Activated T-cell treated with anti-CD3 and anti-CD28 coated beads, Interleukin-2, amount 50 U/mL, for 24 hours (primary cell): ENCODE results near the gene STXBP5L.
"Not testable (repeated sequence)": the region's sequence is repeated elsewhere in the genome, so short reads cannot be mapped to it uniquely, and the experiment has no call there.

ENCODE experiments used
- DNase-seq: peaks from one replicate; pipeline ENCODE4 v3.0.0-alpha.2; 2020
- H3K27ac Mint-ChIP-seq: 2 replicates; pipeline ENCODE4 v1.8.0; 2020; ENCODE audit warnings: mild to moderate bottlenecking, mixed read lengths
- H3K27me3 Mint-ChIP-seq: 2 replicates; pipeline ENCODE4 v1.8.0; 2020; ENCODE audit warnings: mixed read lengths
- H3K36me3 Mint-ChIP-seq: 2 replicates; pipeline ENCODE4 v1.8.0; 2020; ENCODE audit warnings: low read depth, mixed read lengths
- H3K4me1 Mint-ChIP-seq: 2 replicates; pipeline ENCODE4 v1.8.0; 2020; ENCODE audit warnings: low read depth, mixed read lengths
- H3K4me3 Mint-ChIP-seq: 2 replicates; pipeline ENCODE4 v1.8.0; 2020; ENCODE audit warnings: mild to moderate bottlenecking, moderate library complexity, mixed read lengths
- H3K9me3 Mint-ChIP-seq: 2 replicates; pipeline ENCODE4 v1.8.0; 2020; ENCODE audit warnings: mixed read lengths

The STXBP5L gene

DNA sequence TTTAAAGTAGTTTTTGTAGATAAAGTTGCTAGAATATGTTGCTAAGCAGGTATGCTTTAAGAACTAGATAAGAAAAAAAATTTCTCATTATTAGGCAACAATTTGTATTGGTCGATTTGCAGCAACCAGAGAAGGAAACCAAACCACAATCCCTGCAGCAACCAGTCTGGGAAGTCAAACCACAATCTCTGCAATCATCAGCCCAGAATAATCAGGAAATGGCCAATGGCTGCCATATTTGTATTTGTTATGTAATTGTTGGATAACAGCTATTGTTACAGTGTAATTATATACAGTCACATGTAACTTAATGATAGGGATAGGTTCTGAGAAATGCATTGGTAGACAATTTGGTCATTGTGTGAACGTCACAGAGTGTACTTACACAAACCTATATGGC lies 23.6 kb downstream of the STXBP5L start:
- H3K4me3 Mint-ChIP-seq, result no peak overlapping the region
- H3K4me1 Mint-ChIP-seq, result no peaks in the 10 kb centered on the region
- no peak for DNase-seq
- peaks cover 14% of the 10 kb centered on the region for H3K9me3 Mint-ChIP-seq
- H3K27ac Mint-ChIP-seq, result no peak overlapping the region
- no peaks in the 10 kb centered on the region for H3K36me3 Mint-ChIP-seq
- H3K27me3 Mint-ChIP-seq, result no peaks in the 10 kb centered on the region

- DNase-seq, result no peak
- H3K36me3 Mint-ChIP-seq, result no peaks in the 10 kb centered on the region
- no peaks in the 10 kb centered on the region for H3K9me3 Mint-ChIP-seq
- no peak overlapping the region for H3K27ac Mint-ChIP-seq
- H3K27me3 Mint-ChIP-seq, result no peaks in the 10 kb centered on the region
- H3K4me1 Mint-ChIP-seq, result no peaks in the 10 kb centered on the region
- no peak overlapping the region for H3K4me3 Mint-ChIP-seq
Observed at GRCh38 chr3:120956143-120956542, 48.1 kb downstream of the STXBP5L start.

- no peaks in the 10 kb centered on the region for H3K4me1 Mint-ChIP-seq
- peaks cover 11% of the 10 kb centered on the region for H3K9me3 Mint-ChIP-seq
- no peak for DNase-seq
- no peaks in the 10 kb centered on the region for H3K36me3 Mint-ChIP-seq
- no peak overlapping the region for H3K4me3 Mint-ChIP-seq
- H3K27me3 Mint-ChIP-seq, result no peaks in the 10 kb centered on the region
- H3K27ac Mint-ChIP-seq, result no peak overlapping the region
Observed at GRCh38 chr3:120982608-120983320, 74.8 kb downstream of the STXBP5L start.

GRCh38 chr3:120983321-120983665 lies 75.3 kb downstream of the STXBP5L start:
- DNase-seq, result no peak
- Mint-ChIP-seq H3K4me3 (no peak overlapping the region), H3K27me3 (no peaks in the 10 kb centered on the region), H3K4me1 (no peaks in the 10 kb centered on the region), H3K9me3 (peaks cover 11% of the 10 kb centered on the region), H3K27ac (no peak overlapping the region), H3K36me3 (no peaks in the 10 kb centered on the region)

GRCh38 chr3:120983841-120984240 lies 75.8 kb downstream of the STXBP5L start:
- no peak overlapping the region for H3K4me3 Mint-ChIP-seq
- H3K36me3 Mint-ChIP-seq, result no peaks in the 10 kb centered on the region
- DNase-seq, result no peak
- peaks cover 11% of the 10 kb centered on the region for H3K9me3 Mint-ChIP-seq
- no peak overlapping the region for H3K27ac Mint-ChIP-seq
- H3K4me1 Mint-ChIP-seq, result no peaks in the 10 kb centered on the region
- H3K27me3 Mint-ChIP-seq, result no peaks in the 10 kb centered on the region

DNA sequence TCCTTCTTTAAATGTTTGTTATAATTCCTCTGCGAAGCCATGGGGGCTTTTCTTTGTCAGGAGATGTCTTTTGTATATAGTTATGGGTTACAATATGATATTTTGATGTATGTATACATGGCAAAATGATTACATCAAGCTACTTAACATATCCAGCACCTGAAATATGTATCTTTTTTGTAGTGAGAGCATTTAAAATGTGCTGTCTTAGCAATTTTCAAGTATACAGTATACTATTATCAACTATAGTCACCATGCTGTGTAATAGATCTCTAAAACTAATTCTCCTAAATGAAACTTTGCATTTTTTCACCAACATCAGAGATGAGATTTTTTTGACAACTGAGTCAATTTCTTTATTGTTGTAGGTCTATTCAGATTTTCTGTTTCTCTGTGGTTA lies 77.2 kb downstream of the STXBP5L start:
- no peak overlapping the region for H3K27ac Mint-ChIP-seq
- no peak for DNase-seq
- H3K4me3 Mint-ChIP-seq, result no peak overlapping the region

DNA sequence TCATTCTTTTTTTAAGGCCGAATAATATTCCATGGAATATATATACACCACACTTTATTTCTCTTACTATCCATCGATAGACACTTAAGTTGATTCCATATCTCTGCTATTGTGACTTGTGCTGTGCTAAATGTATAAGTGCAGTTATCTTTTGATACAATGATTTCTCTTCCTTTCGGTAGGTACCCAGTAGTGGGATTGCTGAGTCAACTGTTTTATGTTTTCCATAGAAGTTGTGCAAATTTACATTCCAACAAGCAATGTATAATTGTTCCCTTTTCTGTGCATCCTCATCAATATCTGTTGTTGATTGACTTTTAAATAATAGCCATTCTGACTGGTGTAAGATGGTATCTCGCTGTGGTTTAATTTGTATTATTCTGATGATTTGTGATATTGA lies 81.0 kb downstream of the STXBP5L start:
- no peaks in the 10 kb centered on the region for H3K27me3 Mint-ChIP-seq
- H3K4me1 Mint-ChIP-seq, result no peaks in the 10 kb centered on the region
- H3K9me3 Mint-ChIP-seq, result no peaks in the 10 kb centered on the region
- no peak for DNase-seq
- no peak overlapping the region for H3K4me3 Mint-ChIP-seq
- no peaks in the 10 kb centered on the region for H3K36me3 Mint-ChIP-seq
- H3K27ac Mint-ChIP-seq, result no peak overlapping the region

More for the DNA sequence above, 77.2 kb downstream of the STXBP5L start:
- H3K27me3 Mint-ChIP-seq, result no peaks in the 10 kb centered on the region
- H3K4me1 Mint-ChIP-seq, result no peaks in the 10 kb centered on the region
- peaks cover 7% of the 10 kb centered on the region for H3K9me3 Mint-ChIP-seq
- no peaks in the 10 kb centered on the region for H3K36me3 Mint-ChIP-seq

DNA sequence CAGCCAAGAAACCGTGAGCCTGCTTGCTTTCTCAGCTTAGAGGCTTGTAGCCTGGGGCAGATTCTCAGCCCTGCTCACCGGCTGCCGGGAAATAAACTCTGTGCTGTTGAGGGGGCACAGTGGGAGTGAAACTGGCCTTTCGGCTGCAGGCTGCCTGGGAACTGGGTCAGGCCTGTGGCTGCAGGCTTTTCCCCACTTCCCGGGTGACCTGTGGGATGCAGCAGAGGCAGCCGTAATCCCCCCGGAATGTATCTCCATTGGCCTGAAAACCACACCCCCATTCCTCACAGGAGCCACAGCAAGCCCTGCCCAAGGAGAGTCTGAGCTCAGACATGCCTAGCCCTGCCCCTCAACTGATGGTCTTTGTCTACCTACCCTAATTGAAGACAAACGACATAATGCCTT lies 110.9 kb downstream of the STXBP5L start:
- Mint-ChIP-seq H3K4me1 (no peaks in the 10 kb centered on the region), H3K27me3 (no peaks in the 10 kb centered on the region), H3K9me3 (peaks cover 10% of the 10 kb centered on the region), H3K4me3 (no peak overlapping the region), H3K27ac (no peak overlapping the region), H3K36me3 (no peaks in the 10 kb centered on the region)
- no peak for DNase-seq

DNA sequence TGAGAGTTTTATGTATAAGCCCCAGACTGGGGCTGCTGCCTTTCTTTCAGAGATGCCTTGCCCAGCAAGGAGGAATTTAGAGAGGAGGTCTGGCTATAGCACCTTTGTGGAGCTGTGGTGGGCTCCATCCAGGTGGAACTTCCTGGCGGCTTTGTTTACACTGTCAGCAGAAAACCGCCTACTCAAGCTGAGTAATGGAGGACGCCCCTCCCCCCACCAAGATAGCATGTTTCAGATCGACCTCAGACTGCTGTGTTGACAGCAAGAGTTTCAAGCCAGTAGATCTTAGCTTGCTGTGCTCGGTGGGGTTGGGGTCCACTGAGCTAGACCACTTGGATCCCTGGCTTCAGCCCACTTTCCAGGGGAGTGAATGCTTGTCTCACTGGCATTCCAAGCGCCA lies 155.6 kb downstream of the STXBP5L start:
- H3K27ac Mint-ChIP-seq, result no peak overlapping the region
- no peaks in the 10 kb centered on the region for H3K9me3 Mint-ChIP-seq
- no peak for DNase-seq
- no peak overlapping the region for H3K4me3 Mint-ChIP-seq
- H3K27me3 Mint-ChIP-seq, result no peaks in the 10 kb centered on the region
- no peaks in the 10 kb centered on the region for H3K36me3 Mint-ChIP-seq
- H3K4me1 Mint-ChIP-seq, result no peaks in the 10 kb centered on the region

DNA sequence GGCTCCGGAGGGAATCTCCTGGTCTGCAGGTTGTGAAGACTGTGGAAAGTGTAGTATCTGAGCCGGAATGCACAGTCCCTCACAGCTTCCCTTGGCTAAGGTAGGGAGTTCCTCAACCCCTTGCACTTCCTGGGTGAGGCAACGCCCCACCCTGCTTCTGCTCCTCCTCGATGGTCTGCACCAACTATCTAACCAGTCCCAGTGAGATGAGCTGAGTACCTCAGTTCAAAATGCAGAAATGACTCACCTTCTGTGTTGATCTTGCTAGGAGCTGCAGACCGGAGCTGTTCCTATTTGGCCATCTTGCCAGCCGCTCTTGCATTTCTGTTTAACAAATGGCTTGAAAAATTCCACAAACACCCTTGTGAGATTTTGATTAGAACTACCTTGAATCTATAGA lies 156.1 kb downstream of the STXBP5L start:
- Mint-ChIP-seq H3K9me3 (no peaks in the 10 kb centered on the region), H3K36me3 (no peaks in the 10 kb centered on the region), H3K4me3 (no peak overlapping the region), H3K27me3 (no peaks in the 10 kb centered on the region), H3K4me1 (no peaks in the 10 kb centered on the region), H3K27ac (no peak overlapping the region)
- DNase-seq, result no peak

DNA sequence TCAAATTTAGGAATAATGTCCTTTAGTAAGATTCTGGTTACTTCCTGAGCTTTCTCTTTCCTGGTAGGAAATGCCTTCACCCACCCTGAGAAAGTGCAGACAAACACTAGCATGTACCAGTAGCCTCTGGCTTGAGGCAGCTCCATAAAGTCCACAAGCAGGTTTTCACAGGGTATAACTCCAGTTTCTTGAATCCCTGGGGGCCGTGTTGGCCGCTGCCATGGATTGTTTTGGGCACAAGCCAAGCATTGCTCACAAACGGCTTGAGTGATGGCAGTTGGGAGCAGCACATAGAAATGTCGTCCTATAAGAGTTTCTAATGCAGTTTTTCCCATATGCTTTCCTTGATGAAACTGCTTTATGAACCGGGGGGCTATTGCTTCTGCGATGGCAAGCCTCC lies 164.1 kb downstream of the STXBP5L start:
- Mint-ChIP-seq H3K9me3 (no peaks in the 10 kb centered on the region), H3K36me3 (no peaks in the 10 kb centered on the region), H3K4me1 (no peaks in the 10 kb centered on the region), H3K27me3 (no peaks in the 10 kb centered on the region), H3K27ac (no peak overlapping the region), H3K4me3 (no peak overlapping the region)
- DNase-seq, result no peak

GRCh38 chr3:121073011-121073410 lies 165.0 kb downstream of the STXBP5L start:
- no peaks in the 10 kb centered on the region for H3K36me3 Mint-ChIP-seq
- no peak overlapping the region for H3K27ac Mint-ChIP-seq
- no peak for DNase-seq
- no peaks in the 10 kb centered on the region for H3K4me1 Mint-ChIP-seq
- no peaks in the 10 kb centered on the region for H3K9me3 Mint-ChIP-seq
- no peaks in the 10 kb centered on the region for H3K27me3 Mint-ChIP-seq
- no peak overlapping the region for H3K4me3 Mint-ChIP-seq

GRCh38 chr3:121075191-121075590 lies 167.2 kb downstream of the STXBP5L start:
- H3K27ac Mint-ChIP-seq, result no peak overlapping the region
- no peaks in the 10 kb centered on the region for H3K27me3 Mint-ChIP-seq
- H3K4me1 Mint-ChIP-seq, result no peaks in the 10 kb centered on the region
- H3K4me3 Mint-ChIP-seq, result no peak overlapping the region
- no peak for DNase-seq
- H3K36me3 Mint-ChIP-seq, result no peaks in the 10 kb centered on the region
- H3K9me3 Mint-ChIP-seq, result no peaks in the 10 kb centered on the region

DNA sequence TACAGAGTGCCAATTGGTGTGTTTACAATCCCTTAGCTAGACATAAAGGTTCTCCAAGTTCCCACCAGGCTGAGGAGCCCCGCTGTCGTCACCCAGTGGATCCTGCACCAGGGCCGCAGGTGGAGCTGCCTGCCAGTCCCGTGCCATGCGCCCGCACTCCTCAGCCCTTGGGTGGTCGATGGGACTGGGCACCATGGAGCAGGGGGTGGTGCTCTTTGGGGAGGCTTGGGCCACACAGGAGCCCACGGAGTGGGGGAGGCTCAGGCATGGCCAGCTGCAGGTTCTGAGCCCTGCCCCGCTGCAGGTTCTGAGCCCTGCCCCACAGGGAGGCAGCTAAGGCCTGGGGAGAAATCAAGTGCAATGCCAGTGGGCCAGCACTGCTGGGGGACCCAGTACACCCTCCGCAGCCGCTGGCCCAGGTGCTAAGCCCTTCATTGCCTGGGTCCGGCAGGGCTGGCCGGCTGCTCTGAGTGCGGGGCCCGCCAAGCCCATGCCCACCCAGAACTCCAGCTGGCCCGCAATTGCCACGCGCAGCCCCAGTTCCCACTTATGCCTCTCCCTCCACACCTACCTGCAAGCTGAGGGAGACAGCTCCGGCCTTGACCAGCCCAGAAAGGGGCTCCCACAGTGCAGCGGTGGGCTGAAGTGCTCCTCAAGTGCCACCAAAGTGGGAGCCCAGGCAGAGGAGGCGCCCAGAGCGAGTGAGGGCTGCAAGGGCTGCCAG lies 170.5 kb downstream of the STXBP5L start:
- H3K27me3 Mint-ChIP-seq, H3K27ac Mint-ChIP-seq: not testable (repeated sequence)

DNA sequence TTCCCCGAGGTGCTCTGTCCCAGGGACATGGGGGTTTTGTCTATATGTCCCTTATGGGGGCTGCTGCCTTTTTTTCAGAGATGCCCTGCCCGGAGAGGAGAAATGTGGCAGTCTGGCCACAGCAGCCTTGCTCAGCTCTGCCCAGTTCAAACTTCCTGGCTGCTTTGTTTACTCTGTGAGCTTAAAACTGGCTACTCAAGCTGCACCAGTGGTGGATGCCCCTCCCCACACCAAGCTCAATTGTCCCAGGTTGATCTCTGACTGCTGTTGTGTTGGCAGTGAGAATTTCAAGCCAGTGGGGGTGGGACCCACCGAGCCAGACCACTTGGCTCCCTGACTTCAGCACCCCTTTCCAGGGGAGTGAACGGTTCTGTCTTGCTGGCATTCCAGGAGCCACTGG lies 188.9 kb downstream of the STXBP5L start:
- no peak overlapping the region for H3K27ac Mint-ChIP-seq
- H3K27me3 Mint-ChIP-seq, result no peaks in the 10 kb centered on the region
- peaks cover 7% of the 10 kb centered on the region for H3K9me3 Mint-ChIP-seq
- H3K4me1 Mint-ChIP-seq, result no peaks in the 10 kb centered on the region
- H3K4me3 Mint-ChIP-seq, result no peak overlapping the region
- no peak for DNase-seq
- no peaks in the 10 kb centered on the region for H3K36me3 Mint-ChIP-seq

More for the DNA sequence above, 170.5 kb downstream of the STXBP5L start:
- H3K9me3 Mint-ChIP-seq, H3K4me1 Mint-ChIP-seq, H3K4me3 Mint-ChIP-seq, DNase-seq, H3K36me3 Mint-ChIP-seq: not testable (repeated sequence)
